A549 (cell line): ENCODE results near the gene NMNAT2.

Experiments used
- CHD4 ChIP-seq: fragments of 200-600 bp; sonication (generic); IDR thresholded peaks from 2 replicates; pipeline ENCODE4 v1.6.1; 2016; ENCODE audit warnings: antibody characterized with exemption, mild to moderate bottlenecking, borderline replicate concordance
- CTCF ChIP-seq: fragments of >200 bp; sonication (Bioruptor Twin); formaldehyde crosslinking; IDR thresholded peaks from 3 replicates; pipeline ENCODE4 v1.5.1; 2016
- JUN ChIP-seq, 2 experiments: fragments of >200 bp; sonication (Bioruptor Twin); formaldehyde crosslinking; IDR thresholded peaks; 2 replicates in 1 of 2; 3 replicates in 1 of 2; pipeline ENCODE4 v1.6.1; 2016 to 2017
- MYC ChIP-seq: IDR thresholded peaks from 2 replicates; pipeline ENCODE4 v1.6.1; 2012; ENCODE audit warnings: mild to moderate bottlenecking, inconsistent platforms, low read length, improper control_type of control experiment, borderline replicate concordance
- POLR2AphosphoS2 ChIP-seq: conservative IDR thresholded peaks from 2 replicates; pipeline ENCODE4 v1.6.1; 2012; ENCODE audit warnings: low read length, improper control_type of control experiment, inconsistent platforms
- REST ChIP-seq: fragments of 200-600 bp; sonication (generic); IDR thresholded peaks from 2 replicates; pipeline ENCODE4 v1.6.1; 2016; ENCODE audit warnings: antibody characterized with exemption, mild to moderate bottlenecking, moderate library complexity

- TF ChIP-seq CTCF: no peak
- no peak for TF ChIP-seq JUN (IDR thresholded peaks at IDR 0.05)
- TF ChIP-seq REST: no peak
- no peak for TF ChIP-seq CHD4
- no peak for TF ChIP-seq MYC
- TF ChIP-seq POLR2AphosphoS2: no peak
Measured at GRCh38 chr1:183360473-183360872, 57.7 kb downstream of the NMNAT2 start.
